Stimulated activated CD4-positive, alpha-beta T cell treated with anti-CD3 and anti-CD28 coated beads, Interleukin-2, amount 100 ng/mL, for 48 hours (primary cell): ENCODE measurements around the gene VAT1L.
"Not testable (repeated sequence)": the region's sequence is repeated elsewhere in the genome, so short reads cannot be mapped to it uniquely, and the experiment has no call there.

Source experiments
- DNase-seq, 2 donors: peaks; one replicate each; pipeline ENCODE4 v3.0.0-alpha.2; 2020

Gene VAT1L

DNA sequence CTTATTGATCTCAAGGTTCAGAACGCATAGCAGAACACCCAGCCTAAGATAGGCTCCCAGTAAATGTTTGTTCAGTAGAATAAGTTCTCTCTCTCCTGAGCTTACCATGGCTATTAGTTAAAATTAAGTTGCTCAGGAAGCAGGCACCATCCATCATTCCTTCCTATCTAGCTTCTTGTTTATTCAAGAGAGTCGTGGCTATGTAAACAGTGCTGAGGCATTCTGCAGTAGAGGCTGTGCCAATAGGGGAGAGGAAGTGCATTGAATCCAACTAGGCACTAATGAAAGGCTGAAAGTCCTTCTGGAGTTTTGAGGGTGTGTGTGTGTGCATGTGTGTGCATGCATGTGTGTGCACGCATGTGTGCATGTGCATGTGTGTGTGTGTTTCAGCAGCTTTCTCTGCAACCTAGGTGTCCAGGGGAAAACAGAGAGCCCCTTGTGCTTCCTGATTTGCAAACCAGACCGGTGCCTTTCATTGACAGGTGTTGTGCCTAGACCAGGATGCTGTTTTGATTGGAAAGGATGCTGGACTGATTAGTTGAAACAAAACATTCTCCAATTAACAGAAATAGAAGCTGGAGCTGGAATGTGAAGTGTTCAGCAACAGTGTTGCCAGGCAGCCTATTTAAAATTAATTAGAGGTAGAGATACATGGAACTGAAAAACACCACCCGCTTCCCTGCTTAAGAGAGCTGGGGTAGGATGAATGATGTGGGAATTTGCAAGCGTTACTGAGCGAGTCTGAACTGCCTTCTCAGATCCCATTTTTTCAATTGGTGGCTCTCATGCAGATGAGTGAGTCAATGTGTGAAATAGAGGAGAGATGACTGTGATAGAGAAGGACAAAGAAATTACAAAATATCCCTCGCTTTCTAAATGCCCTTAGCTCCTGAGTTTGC is 130.7 kb downstream of the VAT1L start:
- no peak for DNase-seq

- no peak for DNase-seq
Observed at GRCh38 chr16:77919761-77920415, 131.5 kb downstream of the VAT1L start.

- DNase-seq, result no peak
Observed at GRCh38 chr16:77920984-77921383, 132.6 kb downstream of the VAT1L start.

DNA sequence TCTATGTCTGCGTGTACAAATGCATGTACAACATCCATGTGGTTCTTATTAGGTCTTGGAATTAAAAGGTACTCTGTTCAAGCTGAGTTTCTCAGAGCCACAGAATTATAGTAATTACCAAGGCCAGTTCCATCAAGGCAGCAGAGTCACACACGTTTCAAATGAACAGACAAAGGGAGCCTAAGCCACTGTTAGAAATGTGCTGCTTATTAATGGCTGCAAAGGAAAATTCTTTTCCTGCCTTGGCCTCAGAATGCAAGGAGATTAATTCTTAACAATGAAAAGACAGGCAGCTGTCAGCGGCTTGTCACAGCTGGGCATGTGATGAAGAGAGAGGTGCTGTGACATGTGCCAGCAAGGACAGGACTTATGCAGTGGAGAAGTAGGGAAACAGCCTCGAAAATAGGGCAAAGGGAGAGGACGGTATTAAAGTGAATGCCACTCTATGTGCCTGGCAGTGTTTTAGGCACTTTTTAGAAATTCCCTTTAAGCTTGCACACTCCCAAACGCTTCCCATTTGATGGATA is 133.9 kb downstream of the VAT1L start:
- no peak for DNase-seq

DNA sequence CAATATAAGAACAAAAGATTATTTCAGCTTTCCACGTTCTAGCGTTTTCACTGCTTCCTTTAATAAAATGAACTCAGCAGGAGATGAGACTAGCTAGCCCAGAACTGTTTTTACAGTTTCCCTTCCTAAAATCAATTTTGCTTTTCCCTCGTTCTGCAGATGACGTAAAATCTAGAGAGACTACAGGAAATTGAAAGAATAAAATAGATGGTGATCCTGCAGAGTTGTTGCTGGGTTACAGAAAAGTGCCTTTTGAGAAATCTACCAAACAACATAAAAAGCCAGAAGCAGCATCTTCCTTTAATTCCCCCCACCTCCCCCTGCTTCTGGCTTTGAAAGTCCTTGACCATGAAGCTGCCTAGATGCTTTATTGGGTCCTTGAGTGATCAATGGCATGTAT is 137.2 kb downstream of the VAT1L start:
- DNase-seq, result no peak

- no peak for DNase-seq
Observed at GRCh38 chr16:77928096-77928495, 139.7 kb downstream of the VAT1L start.

GRCh38 chr16:77929004-77929403 is 140.6 kb downstream of the VAT1L start:
- DNase-seq, result no peak

- DNase-seq, result no peak
Observed at GRCh38 chr16:77931058-77931457, 142.7 kb downstream of the VAT1L start.

GRCh38 chr16:77937473-77938149 is 149.2 kb downstream of the VAT1L start:
- no peak for DNase-seq

DNA sequence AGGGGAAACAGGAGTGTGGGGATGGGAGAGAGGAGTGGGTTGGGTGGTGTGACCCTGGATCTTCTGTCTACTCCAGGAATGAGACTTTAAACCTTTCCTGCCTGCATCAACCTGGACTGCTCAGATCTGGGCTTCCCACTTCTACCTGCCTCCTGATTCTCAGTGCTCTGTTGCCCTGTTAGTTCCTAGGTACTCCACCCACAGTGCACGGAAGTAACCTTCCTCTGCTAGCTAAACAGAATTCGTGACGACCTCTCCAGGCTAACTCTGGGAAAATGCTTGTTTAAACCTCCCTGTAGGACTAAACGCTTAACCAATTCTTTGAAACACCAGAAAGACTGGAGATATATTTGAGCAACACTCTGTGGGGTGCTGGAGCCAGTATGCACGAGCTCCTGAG is 150.5 kb downstream of the VAT1L start:
- no peak for DNase-seq

GRCh38 chr16:77939968-77940367 is 151.6 kb downstream of the VAT1L start:
- no peak for DNase-seq

- DNase-seq, result no peak
Observed at GRCh38 chr16:77943801-77944200, 155.4 kb downstream of the VAT1L start.

DNA sequence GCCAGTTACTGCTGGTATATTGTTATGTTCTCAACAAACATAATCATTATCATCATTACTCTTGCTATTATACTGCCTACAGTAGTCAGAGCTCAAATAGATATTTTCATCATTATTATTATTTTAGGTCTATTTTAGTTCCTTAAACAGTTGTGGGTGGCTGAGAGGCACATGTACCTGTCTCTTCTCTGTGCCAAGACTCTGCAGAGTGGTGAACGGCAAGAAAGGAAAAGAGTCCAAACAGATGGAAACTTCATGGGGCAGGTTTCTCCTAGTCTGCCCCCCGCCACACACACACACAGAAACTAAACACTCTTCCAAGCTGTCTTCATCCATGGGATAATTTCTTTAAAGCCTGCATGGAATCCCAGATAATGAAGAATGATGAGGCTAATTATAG is 156.3 kb downstream of the VAT1L start:
- no peak for DNase-seq

- no peak for DNase-seq
Observed at GRCh38 chr16:77945126-77945525, 156.8 kb downstream of the VAT1L start.

DNA sequence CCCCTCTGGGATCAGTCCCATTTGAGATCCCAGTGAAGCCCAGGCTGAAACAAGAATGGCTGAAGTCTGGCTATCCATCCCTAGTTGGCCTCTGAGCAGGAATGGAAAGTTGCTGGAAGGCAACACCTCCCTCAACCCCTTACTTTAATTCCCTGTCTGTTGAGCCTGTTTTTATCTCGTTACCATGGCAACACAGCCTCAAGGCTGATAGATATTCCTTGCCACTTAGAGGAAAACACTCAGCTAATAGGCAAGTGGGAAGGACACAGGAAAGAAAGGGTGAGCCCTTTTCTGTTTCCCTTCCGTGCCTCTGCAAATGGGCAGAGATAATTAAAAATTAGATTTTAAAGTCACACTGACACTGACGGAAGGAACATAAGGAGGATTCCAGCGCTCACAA is 158.5 kb downstream of the VAT1L start:
- no peak for DNase-seq

- not testable (repeated sequence) for DNase-seq
Observed at GRCh38 chr16:77947590-77947989, 159.2 kb downstream of the VAT1L start.

DNA sequence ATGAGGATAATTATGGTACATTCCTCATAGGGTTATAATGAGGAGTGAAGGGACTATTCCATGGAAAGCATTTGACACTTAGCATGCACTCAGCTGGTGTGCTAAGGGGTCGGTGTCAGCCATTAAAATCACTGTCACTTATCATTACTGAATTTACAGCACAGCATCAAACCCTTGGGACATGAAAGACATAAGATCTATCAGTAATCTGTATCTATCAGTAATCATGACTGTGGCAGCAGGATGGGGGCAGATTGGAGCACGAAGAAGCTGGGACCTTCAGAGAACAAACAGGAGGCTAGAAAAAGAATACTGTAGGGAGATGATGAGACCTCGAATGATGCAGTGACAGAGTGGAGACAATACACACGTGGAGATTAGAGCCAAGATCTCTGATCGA is 160.5 kb downstream of the VAT1L start:
- DNase-seq, result no peak

- DNase-seq, result no peak
Observed at GRCh38 chr16:77949445-77949844, 161.1 kb downstream of the VAT1L start.

GRCh38 chr16:77951788-77952187 is 163.4 kb downstream of the VAT1L start:
- no peak for DNase-seq

GRCh38 chr16:77955127-77955526 is 166.8 kb downstream of the VAT1L start:
- no peak for DNase-seq

DNA sequence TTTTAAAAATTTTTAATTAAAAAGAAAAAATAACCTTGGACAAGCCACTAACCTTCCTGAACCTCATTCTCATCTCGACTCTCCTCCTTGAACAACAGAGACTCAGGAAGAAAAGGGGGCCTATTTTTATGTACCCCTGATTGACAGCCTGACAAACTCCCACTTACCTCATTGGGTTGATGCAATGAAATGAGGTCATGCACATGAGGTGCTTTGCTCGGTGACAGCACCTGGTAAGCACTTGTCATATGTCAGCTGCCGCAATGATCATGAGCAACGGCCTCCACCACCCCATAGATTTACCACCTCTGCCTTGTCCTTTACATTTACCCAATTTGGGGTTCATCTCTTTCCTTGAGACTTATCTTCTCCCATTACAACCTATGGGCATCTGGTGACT is 167.9 kb downstream of the VAT1L start:
- no peak for DNase-seq

- DNase-seq, result no peak
Observed at GRCh38 chr16:77960766-77961165, 172.4 kb downstream of the VAT1L start.

GRCh38 chr16:77961814-77962213 is 173.4 kb downstream of the VAT1L start:
- no peak for DNase-seq

DNA sequence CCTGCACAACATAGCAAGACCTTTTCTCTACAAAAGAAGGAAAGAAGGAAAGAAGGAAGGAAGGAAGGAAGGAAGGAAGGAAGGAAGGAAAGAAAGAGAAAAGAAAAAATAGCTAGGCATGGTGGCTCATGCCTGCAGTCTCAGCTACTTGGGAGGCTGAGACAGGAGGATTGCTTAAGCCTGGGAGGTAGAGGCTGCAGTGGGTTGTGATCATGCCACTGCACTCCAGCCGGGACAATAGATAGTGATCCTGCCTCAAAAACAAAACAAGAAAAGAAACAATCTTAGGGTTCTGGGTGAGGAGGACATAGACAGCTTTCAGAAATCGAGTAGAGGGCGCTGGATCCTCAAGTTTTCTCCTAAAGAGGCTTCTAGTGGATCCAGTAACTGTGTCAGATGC is 174.3 kb downstream of the VAT1L start:
- no peak for DNase-seq
